Measurements from ENCODE around the gene OSBPL2. TPM values are rescaled to one million over a fixed set of nuclear protein-coding genes. Genes with fewer than 3 reads are reported as not detected.

The OSBPL2 gene
- polyA plus RNA-seq, 1 donor (not counting 4 experiments of a cell fraction or from before 2014, with no cell fraction given) = 15.9 TPM

DNA sequence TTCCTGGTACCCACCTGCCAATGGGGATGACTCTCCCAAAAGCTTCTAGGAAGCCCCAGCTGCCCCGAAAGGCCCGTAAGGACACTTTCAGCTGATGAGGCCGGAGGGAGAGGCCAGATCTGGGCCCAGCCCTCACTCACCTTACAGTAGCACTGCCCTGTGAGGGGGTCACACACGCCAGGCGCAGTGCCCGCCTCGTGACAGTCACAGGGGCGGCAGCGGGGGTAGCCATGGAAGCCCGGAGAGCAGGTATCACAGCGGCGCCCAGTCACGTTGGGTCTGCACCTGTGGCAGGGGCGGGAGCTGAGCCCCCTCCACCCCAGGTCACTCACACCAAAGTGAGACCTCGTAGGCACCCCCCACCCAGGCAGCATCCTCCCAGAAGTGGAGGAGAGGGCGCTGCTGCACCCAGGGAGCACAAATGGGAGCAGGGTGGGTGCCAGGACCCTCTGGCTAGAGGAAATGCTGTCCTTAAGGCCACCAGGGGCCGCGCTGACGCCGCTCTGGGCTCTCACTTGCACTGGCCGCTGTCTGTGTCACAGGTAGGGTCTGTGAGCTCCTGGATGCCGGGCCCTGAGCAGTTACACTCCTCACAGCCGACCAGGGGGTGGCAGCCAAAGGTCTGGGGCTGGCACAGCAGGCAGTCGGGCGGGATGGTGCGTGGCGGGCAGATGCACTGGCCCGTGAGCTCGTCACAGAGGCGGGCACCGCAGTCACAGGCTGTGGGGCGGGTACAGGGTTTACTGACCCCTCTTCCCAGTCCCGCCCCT is 89.6 kb downstream of the OSBPL2 start:
- Histone ChIP-seq H3K9me3 (ENCODE audit: control insufficient read depth, low read depth, low read length) (no peaks in the 10 kb centered on the region), H3K36me3 (ENCODE audit: control insufficient read depth in 2 of 2, extremely low read depth in 1 of 2, insufficient read depth in 2 of 2, low read length in 2 of 2) (peaks cover 54 to 65% of the 10 kb centered on the region in 2 experiments), H3K4me3 (ENCODE audit: control insufficient read depth in 2 of 3, extremely low read depth in 1 of 3, insufficient read depth in 2 of 3, low read depth in 1 of 3, low read length in 3 of 3) (no peak overlapping the region), H3K4me1 (ENCODE audit: control insufficient read depth, extremely low read depth, insufficient read depth, low read length) (no peaks in the 10 kb centered on the region), H3K27ac (ENCODE audit: control insufficient read depth, insufficient read depth, low read length) (no peak overlapping the region), H2AFZ (ENCODE audit: control insufficient read depth, low read length) (no peak overlapping the region), H4K20me1 (ENCODE audit: control insufficient read depth, extremely low read depth, insufficient read depth, low read length) (no peaks in the 10 kb centered on the region), H3K9ac (ENCODE audit: control insufficient read depth, extremely low read depth, insufficient read depth, low read length) (no peak overlapping the region), H3K4me2 (ENCODE audit: control insufficient read depth, extremely low read depth, insufficient read depth, low read depth, low read length) (no peak overlapping the region), H3K9me1 (ENCODE audit: control insufficient read depth, extremely low read depth, insufficient read depth, low read length) (no peaks in the 10 kb centered on the region), H3K79me2 (ENCODE audit: control insufficient read depth, insufficient read depth, low read length) (no peaks in the 10 kb centered on the region), H3K27me3 (ENCODE audit: control insufficient read depth, extremely low read depth, insufficient read depth, low read length) (no peaks in the 10 kb centered on the region)
- dilution Hi-C loops (cut with MboI; ENCODE audit: extremely low pct_ligation_motif_present, low sequenced_read_pairs) = no loop called here
- no peak for DNase-seq (ENCODE audit: low read depth, low spot score)
- FAIRE-seq = no peak
- TF ChIP-seq CTCF (optimal IDR thresholded peaks at IDR 0.05 in 1 of 3, IDR thresholded peaks at IDR 0.05 in 1 of 3, conservative IDR thresholded peaks at IDR 0.05 in 1 of 3; ENCODE audit: extremely low read depth in 1 of 3, insufficient read depth in 2 of 3, low read length in 3 of 3) (no peak), EZH2 (IDR thresholded peaks at IDR 0.05; ENCODE audit: low read length) (no peak)

DNA sequence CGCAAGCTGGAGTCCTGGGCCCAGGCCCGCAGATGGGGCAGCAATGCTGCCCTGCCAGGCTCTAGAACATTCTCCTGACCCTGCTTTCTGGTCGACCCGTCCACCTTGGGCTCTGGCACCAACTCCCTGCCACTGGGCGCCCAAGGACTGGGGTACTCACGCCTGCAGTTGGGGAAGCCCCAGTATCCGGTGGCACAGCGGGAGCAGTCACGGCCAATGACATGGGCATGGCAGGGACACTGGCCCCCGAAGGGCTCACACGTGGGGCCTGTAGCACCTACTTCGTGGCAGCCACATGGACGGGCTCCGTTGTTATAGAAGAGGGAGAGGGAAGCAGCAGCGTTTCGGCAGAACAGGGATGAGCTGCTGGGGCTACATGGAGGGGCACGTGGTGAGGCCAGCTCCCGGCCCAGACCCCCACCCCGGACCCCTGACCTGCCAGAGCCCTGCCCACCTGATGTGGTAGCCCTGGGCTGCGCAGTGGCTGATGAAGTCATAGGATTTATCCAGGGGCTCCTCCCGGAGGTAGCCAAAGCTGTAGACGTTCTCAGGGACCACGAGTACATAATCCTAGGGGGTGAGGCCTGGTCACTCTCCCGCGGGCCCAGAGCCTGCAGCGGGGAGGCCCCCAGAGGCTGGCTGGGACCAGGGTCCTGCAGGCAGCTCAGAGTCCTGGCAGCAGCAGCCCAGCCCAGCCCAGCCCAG is 90.5 kb downstream of the OSBPL2 start:
- Histone ChIP-seq H3K36me3 (ENCODE audit: control insufficient read depth in 2 of 2, extremely low read depth in 1 of 2, insufficient read depth in 2 of 2, low read length in 2 of 2) (peaks cover 60 to 66% of the 10 kb centered on the region in 2 experiments), H3K79me2 (ENCODE audit: control insufficient read depth, insufficient read depth, low read length) (no peaks in the 10 kb centered on the region), H3K9me3 (ENCODE audit: control insufficient read depth, low read depth, low read length) (no peaks in the 10 kb centered on the region), H3K4me1 (ENCODE audit: control insufficient read depth, extremely low read depth, insufficient read depth, low read length) (no peaks in the 10 kb centered on the region), H2AFZ (ENCODE audit: control insufficient read depth, low read length) (no peak overlapping the region), H3K9ac (ENCODE audit: control insufficient read depth, extremely low read depth, insufficient read depth, low read length) (no peak overlapping the region), H3K27me3 (ENCODE audit: control insufficient read depth, extremely low read depth, insufficient read depth, low read length) (no peaks in the 10 kb centered on the region), H3K27ac (ENCODE audit: control insufficient read depth, insufficient read depth, low read length) (no peak overlapping the region), H4K20me1 (ENCODE audit: control insufficient read depth, extremely low read depth, insufficient read depth, low read length) (no peaks in the 10 kb centered on the region), H3K4me2 (ENCODE audit: control insufficient read depth, extremely low read depth, insufficient read depth, low read depth, low read length) (no peak overlapping the region), H3K9me1 (ENCODE audit: control insufficient read depth, extremely low read depth, insufficient read depth, low read length) (no peaks in the 10 kb centered on the region), H3K4me3 (ENCODE audit: control insufficient read depth in 2 of 3, extremely low read depth in 1 of 3, insufficient read depth in 2 of 3, low read depth in 1 of 3, low read length in 3 of 3) (no peak overlapping the region)
- dilution Hi-C loops (cut with MboI; ENCODE audit: extremely low pct_ligation_motif_present, low sequenced_read_pairs) = no loop called here
- DNase-seq (ENCODE audit: low read depth, low spot score) = no peak
- FAIRE-seq = no peak
- no peak for TF ChIP-seq CTCF (optimal IDR thresholded peaks at IDR 0.05 in 1 of 3, IDR thresholded peaks at IDR 0.05 in 1 of 3, conservative IDR thresholded peaks at IDR 0.05 in 1 of 3; ENCODE audit: extremely low read depth in 1 of 3, insufficient read depth in 2 of 3, low read length in 3 of 3)
- no peak for TF ChIP-seq EZH2 (IDR thresholded peaks at IDR 0.05; ENCODE audit: low read length)

Data from keratinocyte (primary cell).